Measurements from ENCODE around the gene SULT1C4. TPM values are rescaled to one million over a fixed set of nuclear protein-coding genes. Genes with fewer than 3 reads are reported as not detected.

Gene SULT1C4
- total RNA-seq, 1 experiment from 2014 or later: 4.3 TPM

- no peak for DNase-seq (ENCODE audit: low spot score)
- Mint-ChIP-seq H3K27me3 (ENCODE audit: low read depth) (peaks cover 2% of the 10 kb centered on the region; the same call in 1 of the 2 replicates), H3K4me3 (no peak overlapping the region), H3K27ac (no peak overlapping the region), H3K9me3 (peaks cover 36% of the 10 kb centered on the region), H3K36me3 (peaks cover 35% of the 10 kb centered on the region), H3K4me1 (peaks cover 31% of the 10 kb centered on the region)
- ChIA-PET CTCF (no interaction called here), POLR2A (no interaction called here)
- ATAC-seq: no peak
- no peak for TF ChIP-seq MYBL2 (CRISPR knock-in tag; IDR thresholded peaks at IDR 0.05)
- TF ChIP-seq PRRX2 (CRISPR knock-in tag; IDR thresholded peaks at IDR 0.05): no peak
- no peak for TF ChIP-seq GABPB1 (CRISPR knock-in tag; IDR thresholded peaks at IDR 0.05)
- TF ChIP-seq CDX4 (CRISPR knock-in tag; IDR thresholded peaks at IDR 0.05; ENCODE audit: borderline replicate concordance): no peak
- TF ChIP-seq ZBTB43 (CRISPR knock-in tag; IDR thresholded peaks at IDR 0.05): no peak
- no peak for TF ChIP-seq ZNF138 (CRISPR knock-in tag; conservative IDR thresholded peaks at IDR 0.05)
- no peak for TF ChIP-seq CBFB (CRISPR knock-in tag; IDR thresholded peaks at IDR 0.05; ENCODE audit: low read depth)
- TF ChIP-seq PRDM15 (CRISPR knock-in tag; IDR thresholded peaks at IDR 0.05): no peak
- TF ChIP-seq ZNF396 (CRISPR knock-in tag; IDR thresholded peaks at IDR 0.05; ENCODE audit: borderline replicate concordance): no peak
- no peak for TF ChIP-seq CTCF (IDR thresholded peaks at IDR 0.05)
- TF ChIP-seq EMX1 (CRISPR knock-in tag; IDR thresholded peaks at IDR 0.05): no peak
- no peak for TF ChIP-seq MXD4 (CRISPR knock-in tag; IDR thresholded peaks at IDR 0.05; ENCODE audit: borderline replicate concordance)
- no peak for TF ChIP-seq ZNF425 (CRISPR knock-in tag; conservative IDR thresholded peaks at IDR 0.05)
- TF ChIP-seq ETV6 (CRISPR knock-in tag; IDR thresholded peaks at IDR 0.05): no peak
- no peak for TF ChIP-seq SP1 (CRISPR knock-in tag; conservative IDR thresholded peaks at IDR 0.05)
These were observed 15.4 kb downstream of the SULT1C4 start for GRCh38 chr2:108393197-108393596.

- Mint-ChIP-seq H3K27me3 (ENCODE audit: low read depth) (peaks cover 3% of the 10 kb centered on the region), H3K27ac (no peak overlapping the region), H3K36me3 (peaks cover 50% of the 10 kb centered on the region), H3K9me3 (peaks cover 55% of the 10 kb centered on the region), H3K4me1 (peaks cover 32% of the 10 kb centered on the region), H3K4me3 (no peak overlapping the region)
- DNase-seq (ENCODE audit: low spot score) (no peak), ATAC-seq (no peak)
- ChIA-PET CTCF (no interaction called here), POLR2A (interaction anchor here (0.7 kb wide), 1 partner anchor 212 kb away, joined by 3 read pairs; no protein-coding TSS in a partner anchor)
- no peak for TF ChIP-seq GTF2I (CRISPR knock-in tag; conservative IDR thresholded peaks at IDR 0.05)
- no peak for TF ChIP-seq USF2 (CRISPR knock-in tag; IDR thresholded peaks at IDR 0.05)
- no peak for TF ChIP-seq MYBL2 (CRISPR knock-in tag; IDR thresholded peaks at IDR 0.05)
- no peak for TF ChIP-seq FOXP4 (CRISPR knock-in tag; IDR thresholded peaks at IDR 0.05)
- TF ChIP-seq AFF4 (CRISPR knock-in tag; IDR thresholded peaks at IDR 0.05; ENCODE audit: borderline replicate concordance): no peak
These were observed 17.4 kb downstream of the SULT1C4 start for GRCh38 chr2:108395155-108395554.

Data from WTC11 (cell line).